HL-60 (cell line): ENCODE results near the gene PTPN7.
"Not testable (repeated sequence)": the region's sequence is repeated elsewhere in the genome, so short reads cannot be mapped to it uniquely, and the experiment has no call there.

ENCODE experiments used
- DNase-seq, 2 experiments: peaks; one replicate each; pipeline ENCODE4 v3.0.0-alpha.2; 2010 to 2020; ENCODE audit warnings: low read depth in 1 of 2, low spot score in 1 of 2
- H3K27ac ChIP-seq: fragments of 250-450 bp; sonication (Bioruptor Pico); replicated peaks from 2 replicates; pipeline ENCODE4 v1.5.1; 2020; ENCODE audit warnings: mild to moderate bottlenecking, moderate library complexity
- H3K27me3 ChIP-seq: fragments of 250-450 bp; sonication (Bioruptor Pico); 2 replicates; pipeline ENCODE4 v1.5.1; 2021; ENCODE audit warnings: mild to moderate bottlenecking, moderate library complexity; ENCODE audit not compliant: insufficient read depth, poor library complexity, severe bottlenecking
- H3K4me3 ChIP-seq: replicated peaks from 2 replicates; pipeline ENCODE4 v1.5.1; 2011; ENCODE audit warnings: mild to moderate bottlenecking, control low read depth, low read length; ENCODE audit not compliant: insufficient read depth
- CTCF ChIP-seq: IDR thresholded peaks from one replicate; pipeline ENCODE4 v1.5.1; 2011; ENCODE audit warnings: low read length, control low read depth, inconsistent platforms; ENCODE audit not compliant: insufficient read depth
- GABPA ChIP-seq: IDR thresholded peaks from 2 replicates; pipeline ENCODE4 v1.6.1; 2012; ENCODE audit warnings: low read depth
- POLR2AphosphoS5 ChIP-seq: IDR thresholded peaks from 2 replicates; pipeline ENCODE4 v1.6.1; 2012; ENCODE audit warnings: low read depth
- REST ChIP-seq: IDR thresholded peaks from 2 replicates; pipeline ENCODE4 v1.6.1; 2012; ENCODE audit warnings: low read depth; ENCODE audit not compliant: insufficient replicate concordance
- SPI1 ChIP-seq: IDR thresholded peaks from 2 replicates; pipeline ENCODE4 v1.6.1; 2012; ENCODE audit warnings: low read depth, mild to moderate bottlenecking, borderline replicate concordance

PTPN7 gene

GRCh38 chr1:202182040-202182877 lies 21.9 kb upstream of the PTPN7 start:
- no peaks in the 10 kb centered on the region for H3K27me3 ChIP-seq
- H3K4me3 ChIP-seq = no peak overlapping the region
- DNase-seq = no peak
- H3K27ac ChIP-seq = no peak overlapping the region
- TF ChIP-seq POLR2AphosphoS5 = no peak
- TF ChIP-seq SPI1 = no peak
- TF ChIP-seq CTCF = no peak
- no peak for TF ChIP-seq REST
- no peak for TF ChIP-seq GABPA

- H3K4me3 ChIP-seq = no peak overlapping the region
- DNase-seq = no peak
- TF ChIP-seq POLR2AphosphoS5 (no peak), REST (no peak), GABPA (no peak), SPI1 (no peak), CTCF (no peak)
- no peaks in the 10 kb centered on the region for H3K27me3 ChIP-seq
- no peak overlapping the region for H3K27ac ChIP-seq
These were observed 21.2 kb upstream of the PTPN7 start for GRCh38 chr1:202181586-202181985.

- H3K27ac ChIP-seq, H3K27me3 ChIP-seq, DNase-seq, H3K4me3 ChIP-seq: not testable (repeated sequence)
These were observed 20.3 kb upstream of the PTPN7 start for GRCh38 chr1:202180751-202181139.

- no peak for TF ChIP-seq SPI1
- no peak for TF ChIP-seq POLR2AphosphoS5
- no peak for TF ChIP-seq REST
- TF ChIP-seq CTCF = no peak
- no peak for TF ChIP-seq GABPA
- Histone ChIP-seq H3K27me3 (no peaks in the 10 kb centered on the region), H3K4me3 (no peak overlapping the region), H3K27ac (no peak overlapping the region)
- DNase-seq = no peak
These were observed 19.7 kb upstream of the PTPN7 start for GRCh38 chr1:202179828-202180750.
